AG09309 (cell line): ENCODE data around the gene MYO3B.

Experiments used
- DNase-seq: peaks from one replicate; pipeline ENCODE4 v3.0.0-alpha.2; 2010; ENCODE audit warnings: low read depth
- H3K4me3 ChIP-seq: 2 replicates; pipeline ENCODE4 v1.5.1; 2011; ENCODE audit warnings: mild to moderate bottlenecking, low read depth, low read length, moderate library complexity; ENCODE audit not compliant: control insufficient read depth
- CTCF ChIP-seq: IDR thresholded peaks from 2 replicates; pipeline ENCODE4 v1.5.1; 2011; ENCODE audit warnings: mild to moderate bottlenecking, low read depth, low read length, inconsistent platforms; ENCODE audit not compliant: insufficient read depth, control insufficient read depth; ENCODE audit errors: missing control alignments

Gene MYO3B

DNA sequence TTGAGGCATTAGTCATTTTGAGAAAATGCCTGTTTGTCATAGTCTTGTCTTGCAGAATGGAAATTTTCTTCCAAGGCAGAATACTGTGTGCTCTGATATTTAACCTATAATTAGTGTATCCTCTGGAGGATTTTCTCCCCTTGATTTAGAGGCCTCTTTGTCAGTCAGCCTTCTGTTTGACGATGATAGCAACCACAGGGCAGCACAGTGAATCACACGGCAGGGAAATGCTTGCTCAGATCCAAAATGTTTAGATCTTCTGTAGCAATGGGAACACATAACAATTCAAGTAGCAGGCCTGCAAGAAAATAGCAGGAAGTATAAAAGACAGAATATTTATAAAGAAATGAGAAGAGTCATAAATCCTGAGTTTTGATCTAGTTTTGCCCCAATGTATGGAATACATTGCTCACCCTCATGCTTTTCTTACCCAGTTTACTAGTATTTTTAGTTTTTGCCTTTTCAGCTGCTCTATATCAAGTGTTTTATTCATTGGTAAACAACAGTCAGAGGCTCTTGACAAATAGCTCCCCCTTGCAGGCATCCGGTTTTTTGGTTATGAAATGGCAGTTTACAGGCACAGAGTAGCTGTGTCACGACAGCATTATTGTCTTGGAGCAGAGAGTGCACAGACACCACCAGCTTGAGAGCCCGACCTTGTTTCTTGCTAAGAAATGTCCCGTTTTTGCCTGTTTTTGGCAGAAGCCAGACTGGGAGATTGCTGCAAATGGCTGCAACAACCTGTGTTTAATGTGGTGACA is 185.1 kb downstream of the MYO3B start:
- DNase-seq: no peak
- no peak overlapping the region for H3K4me3 ChIP-seq

GRCh38 chr2:170365003-170365402 is 187.1 kb downstream of the MYO3B start:
- no peak for TF ChIP-seq CTCF
- H3K4me3 ChIP-seq: no peak overlapping the region
- no peak for DNase-seq

More for the DNA sequence above, 185.1 kb downstream of the MYO3B start:
- TF ChIP-seq CTCF: no peak

GRCh38 chr2:170365686-170366085 is 187.7 kb downstream of the MYO3B start:
- H3K4me3 ChIP-seq: no peak overlapping the region
- no peak for TF ChIP-seq CTCF
- no peak for DNase-seq

DNA sequence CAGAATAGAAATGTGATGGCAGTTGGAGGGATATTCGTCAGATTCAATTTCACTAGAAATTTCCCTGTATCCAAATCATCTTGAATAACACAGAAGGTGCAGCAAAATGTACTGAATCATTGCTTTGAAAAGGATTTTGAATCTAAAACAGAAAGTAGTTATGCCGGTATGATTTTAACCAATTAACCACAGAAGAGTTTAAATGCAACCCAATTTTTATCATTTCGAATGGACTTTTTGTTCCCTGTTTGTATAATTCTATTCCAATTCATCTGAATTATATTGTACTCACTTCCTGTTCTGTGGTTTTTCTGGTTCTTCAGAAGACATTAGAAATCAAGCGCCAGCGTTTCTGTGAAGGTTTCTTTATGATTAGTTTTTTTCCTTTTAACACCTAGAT is 190.4 kb downstream of the MYO3B start:
- H3K4me3 ChIP-seq: no peak overlapping the region
- DNase-seq: no peak
- TF ChIP-seq CTCF: no peak

DNA sequence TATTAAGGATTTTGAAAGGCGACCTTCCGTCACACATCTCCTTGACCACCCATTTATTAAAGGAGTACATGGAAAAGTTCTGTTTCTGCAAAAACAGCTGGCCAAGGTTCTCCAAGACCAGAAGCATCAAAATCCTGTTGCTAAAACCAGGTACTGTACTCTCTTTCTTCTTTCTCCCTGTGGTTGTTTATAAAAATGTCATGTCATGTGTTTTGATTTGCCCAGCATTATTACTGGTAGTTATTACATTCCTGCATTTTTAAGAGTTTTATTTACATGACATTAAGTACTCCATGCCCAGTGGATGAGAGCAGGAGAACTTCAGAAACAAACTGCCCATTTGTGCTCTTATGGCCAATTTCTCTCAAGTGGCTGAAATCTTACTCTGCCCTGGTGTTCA is 191.3 kb downstream of the MYO3B start:
- no peak for DNase-seq
- H3K4me3 ChIP-seq: no peak overlapping the region
- no peak for TF ChIP-seq CTCF

GRCh38 chr2:170369894-170370293 is 191.9 kb downstream of the MYO3B start:
- peak; percentile 9 for TF ChIP-seq CTCF
- no peak for DNase-seq
- no peak overlapping the region for H3K4me3 ChIP-seq
